Activated T-cell treated with anti-CD3 and anti-CD28 coated beads, Interleukin-2, amount 50 U/mL, for 1 hour (primary cell): ENCODE results near the gene TSPAN18.

ENCODE experiments used
- DNase-seq: peaks from one replicate; pipeline ENCODE4 v3.0.0-alpha.2; 2020

TSPAN18 gene

DNA sequence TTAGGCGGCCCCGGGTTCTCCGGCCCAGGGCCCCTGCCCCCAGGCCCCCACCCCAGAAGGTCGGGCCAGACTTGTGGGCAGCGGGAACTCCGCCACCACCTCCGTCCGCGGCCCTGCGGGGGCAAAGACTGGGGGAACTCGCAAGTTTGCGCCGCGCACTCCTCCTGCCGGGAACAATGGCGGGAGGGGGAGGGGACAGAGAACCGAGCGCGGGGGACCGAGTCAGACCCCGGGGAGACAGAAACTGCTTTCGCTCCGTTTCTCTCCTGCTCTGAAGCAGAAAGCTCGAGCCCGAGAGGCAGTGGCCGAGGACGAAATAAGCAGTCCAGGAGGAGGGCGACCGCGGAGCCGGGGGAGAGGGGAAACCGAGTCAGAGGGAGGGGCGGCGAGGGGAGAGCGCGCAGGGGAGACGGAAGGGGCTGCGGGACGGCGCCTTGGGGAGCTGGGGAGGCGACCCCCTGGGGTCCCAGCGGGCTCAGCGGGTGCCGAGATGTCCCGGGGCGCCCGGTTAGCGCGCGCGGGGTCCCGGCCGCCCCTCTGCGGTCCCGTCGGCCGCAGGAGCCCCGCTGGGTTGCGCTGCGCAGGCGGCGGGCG lies 223.4 kb downstream of the TSPAN18 start:
- DNase-seq: peak; percentile 46

DNA sequence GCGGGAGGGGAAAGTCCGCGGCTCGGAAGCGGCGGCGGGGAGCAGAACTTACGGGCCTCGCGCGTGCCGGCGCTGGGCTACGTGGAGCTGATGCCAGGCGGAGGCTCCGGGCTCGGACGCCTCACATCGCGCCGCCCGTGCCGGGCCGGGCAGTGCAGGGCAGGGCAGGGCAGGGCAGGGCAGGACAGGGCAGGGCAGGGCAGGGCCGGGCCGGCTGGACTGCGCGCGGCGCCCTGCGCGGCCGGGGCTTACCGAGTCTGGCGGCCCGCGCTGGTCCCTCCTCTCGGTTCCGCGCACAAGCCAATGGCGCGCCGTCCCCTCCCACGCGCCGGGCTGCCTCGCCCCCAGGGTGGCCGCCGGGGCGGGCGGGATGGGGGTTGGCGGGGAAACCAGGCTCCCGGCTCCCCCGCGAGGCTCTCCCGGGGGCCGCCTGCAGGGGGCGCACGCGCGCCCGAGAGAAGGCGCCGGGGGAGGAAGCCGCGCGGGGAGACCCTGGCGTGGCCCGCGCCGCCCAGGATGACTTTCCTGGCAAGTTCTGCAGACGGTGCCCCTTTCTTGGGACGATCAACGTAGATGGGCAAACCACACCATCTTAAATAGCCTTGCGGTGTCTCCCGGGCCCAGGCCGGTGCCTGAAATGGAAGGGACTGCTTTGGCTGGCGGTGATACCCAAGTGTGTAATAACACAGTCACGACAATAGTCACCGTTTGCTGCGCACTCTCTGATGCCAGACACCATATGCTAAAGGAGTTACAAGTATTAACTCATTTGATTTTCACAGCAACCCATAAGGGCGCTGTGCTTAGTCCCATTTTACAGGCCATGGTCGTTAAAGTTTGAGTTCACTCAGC lies 224.1 kb downstream of the TSPAN18 start, which contains the start of gene TP53I11:
TSS of gene TP53I11 (minus strand) at position 259 of the 852 bp plus-strand sequence. CDS start 12,548 bp downstream, outside the sequence.
- peak; percentile 70 for DNase-seq

DNA sequence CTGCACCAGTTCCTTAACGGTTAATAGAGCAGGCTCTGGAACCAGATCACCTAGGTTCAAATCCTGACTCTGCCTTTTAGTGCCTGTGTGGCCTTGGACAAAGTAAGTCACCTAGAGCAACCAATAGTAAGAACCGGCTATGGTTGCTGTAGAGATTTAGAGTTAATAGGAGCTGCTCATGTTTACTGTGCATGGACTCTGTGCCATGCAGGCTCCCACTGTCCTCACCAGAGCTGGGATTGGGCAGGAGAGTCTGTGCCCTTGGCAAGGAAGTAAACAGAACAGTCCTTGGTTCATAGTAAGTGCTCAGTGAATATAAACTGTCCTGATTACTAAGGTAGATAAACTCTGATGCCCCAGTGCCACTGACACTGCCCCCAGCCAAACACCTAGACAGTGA lies 225.3 kb downstream of the TSPAN18 start:
- DNase-seq: no peak

DNA sequence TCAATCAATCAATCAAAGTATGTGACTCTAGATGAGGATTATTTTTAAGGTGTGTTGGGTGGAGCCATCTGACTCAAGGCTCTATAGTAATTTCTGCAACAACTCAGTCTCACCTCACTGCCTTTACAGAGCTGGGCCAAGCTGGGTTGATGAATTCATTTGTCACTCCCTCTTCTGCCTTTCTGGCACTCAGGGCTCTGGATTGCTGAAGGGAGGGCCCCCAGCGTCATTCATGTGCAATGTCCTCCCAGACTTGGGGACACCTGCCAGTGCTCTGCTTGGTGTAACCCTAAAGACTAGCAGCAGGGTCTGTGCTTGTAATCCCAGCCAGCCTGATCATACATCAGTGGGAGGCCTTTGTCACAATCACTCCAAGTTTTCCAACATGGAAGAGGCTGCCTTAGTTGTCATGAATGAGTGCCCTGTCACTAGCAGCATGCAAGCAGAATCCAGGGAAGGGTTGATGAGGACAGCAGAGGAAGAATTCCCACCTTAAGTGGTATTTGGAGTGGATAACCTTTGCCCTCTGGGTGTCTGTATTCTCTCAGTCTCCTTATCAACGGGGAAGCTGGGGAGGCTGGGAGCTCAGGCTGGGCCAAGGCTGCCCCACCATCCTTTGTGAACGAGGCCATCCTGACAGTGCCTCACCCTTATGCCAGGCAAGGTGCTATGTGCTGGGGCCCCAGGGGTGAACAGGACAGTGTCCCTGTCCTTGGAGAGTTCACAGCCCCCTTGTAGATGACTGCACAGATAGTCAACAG lies 225.9 kb downstream of the TSPAN18 start:
- no peak for DNase-seq

DNA sequence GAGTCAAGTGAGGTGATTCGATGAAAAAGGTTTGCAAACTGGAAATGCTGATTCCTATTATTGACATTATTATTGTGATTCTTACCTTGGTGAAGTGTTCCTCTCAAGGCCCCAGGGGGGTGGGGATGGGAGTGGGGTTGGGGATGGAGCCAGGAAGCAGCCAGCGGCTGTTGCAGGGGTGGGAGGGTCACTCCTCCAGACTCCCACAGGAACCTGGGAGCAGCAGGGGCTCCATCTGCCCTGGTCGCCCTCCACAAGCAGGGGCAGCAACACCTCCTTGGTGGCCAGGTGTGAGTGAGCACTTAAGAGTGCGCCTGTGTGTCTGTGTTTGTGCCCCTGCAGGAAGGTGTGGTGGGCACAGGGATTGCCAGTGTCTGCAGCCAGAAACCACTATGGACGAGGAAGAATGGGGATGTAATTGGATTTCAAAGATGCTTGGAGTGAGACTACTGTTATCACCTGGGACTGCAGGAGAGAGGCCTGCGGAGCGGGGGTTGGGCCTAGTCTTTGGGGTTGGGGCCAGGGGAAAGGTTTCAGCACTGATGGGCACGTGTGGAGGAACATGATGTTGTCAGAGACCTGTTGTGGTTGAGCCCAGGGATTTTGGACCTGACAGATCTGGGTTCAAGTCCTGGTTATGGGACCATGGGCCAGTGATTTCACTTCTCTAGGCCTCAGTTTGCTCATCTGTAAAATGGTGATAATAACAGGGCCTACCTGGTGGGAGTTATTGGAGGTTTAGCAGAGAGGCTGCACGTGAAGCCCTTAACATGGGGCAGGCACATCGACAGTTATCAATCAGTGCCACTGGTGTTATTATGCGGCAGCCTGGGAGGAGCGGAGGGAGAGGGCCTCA lies 227.5 kb downstream of the TSPAN18 start:
- DNase-seq: no peak

DNA sequence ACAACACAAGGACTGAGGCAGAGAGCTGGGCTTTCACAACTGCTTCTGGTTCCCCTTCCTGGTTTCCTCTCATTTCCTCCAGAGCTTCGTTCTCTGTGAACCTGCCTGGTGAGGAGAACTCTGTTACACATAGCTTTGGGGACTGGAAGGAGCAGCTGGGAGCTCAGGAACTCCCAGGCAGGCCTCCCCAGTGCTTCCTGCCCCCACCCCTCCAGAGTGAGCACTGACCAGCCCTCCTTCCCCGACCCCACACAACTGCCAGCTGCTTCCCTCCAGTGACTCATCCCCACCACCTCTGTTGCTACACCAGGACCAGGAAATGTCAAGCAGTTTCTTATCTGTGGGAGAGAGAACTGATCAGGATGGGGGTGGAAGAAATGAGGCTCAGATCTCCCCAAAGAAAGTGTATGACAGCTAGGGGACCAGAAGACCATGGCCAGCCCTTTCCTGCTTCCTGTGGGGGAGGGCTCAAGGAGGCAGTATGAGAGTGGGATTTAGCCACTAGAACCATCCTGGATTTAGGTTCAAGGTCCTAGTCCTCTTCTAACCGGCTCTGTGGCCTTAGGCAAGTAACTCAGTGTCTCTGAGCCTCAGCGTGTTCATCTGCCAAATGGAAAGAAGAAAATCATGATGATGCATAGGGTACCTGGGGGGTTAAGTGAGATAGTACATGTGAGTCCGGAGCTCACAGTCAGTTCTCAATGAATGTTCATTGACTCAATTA lies 228.4 kb downstream of the TSPAN18 start:
- DNase-seq: no peak

DNA sequence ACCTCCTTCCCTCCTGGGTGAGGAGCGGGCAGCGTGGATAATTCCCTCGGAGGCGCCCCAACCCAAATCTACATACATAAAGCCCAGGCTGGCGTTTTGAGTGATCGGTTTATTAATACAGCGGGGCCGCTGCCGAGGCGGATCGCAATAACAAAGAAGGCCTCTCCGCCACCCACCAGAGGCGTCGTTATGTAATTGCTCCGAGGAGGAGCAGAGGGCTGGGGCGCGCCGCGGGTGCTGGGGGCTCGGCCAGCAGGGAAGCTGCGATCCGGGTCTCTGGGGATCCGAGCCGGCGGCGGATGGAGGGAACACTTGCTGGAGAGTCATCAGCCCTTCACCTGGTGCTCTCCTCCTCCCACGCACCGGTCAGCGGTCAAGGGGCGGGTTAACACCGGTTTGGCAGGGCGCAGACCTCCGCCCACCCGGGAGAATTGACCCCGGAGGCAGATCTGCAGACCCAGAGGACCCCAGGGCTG lies 230.3 kb downstream of the TSPAN18 start:
- no peak for DNase-seq

DNA sequence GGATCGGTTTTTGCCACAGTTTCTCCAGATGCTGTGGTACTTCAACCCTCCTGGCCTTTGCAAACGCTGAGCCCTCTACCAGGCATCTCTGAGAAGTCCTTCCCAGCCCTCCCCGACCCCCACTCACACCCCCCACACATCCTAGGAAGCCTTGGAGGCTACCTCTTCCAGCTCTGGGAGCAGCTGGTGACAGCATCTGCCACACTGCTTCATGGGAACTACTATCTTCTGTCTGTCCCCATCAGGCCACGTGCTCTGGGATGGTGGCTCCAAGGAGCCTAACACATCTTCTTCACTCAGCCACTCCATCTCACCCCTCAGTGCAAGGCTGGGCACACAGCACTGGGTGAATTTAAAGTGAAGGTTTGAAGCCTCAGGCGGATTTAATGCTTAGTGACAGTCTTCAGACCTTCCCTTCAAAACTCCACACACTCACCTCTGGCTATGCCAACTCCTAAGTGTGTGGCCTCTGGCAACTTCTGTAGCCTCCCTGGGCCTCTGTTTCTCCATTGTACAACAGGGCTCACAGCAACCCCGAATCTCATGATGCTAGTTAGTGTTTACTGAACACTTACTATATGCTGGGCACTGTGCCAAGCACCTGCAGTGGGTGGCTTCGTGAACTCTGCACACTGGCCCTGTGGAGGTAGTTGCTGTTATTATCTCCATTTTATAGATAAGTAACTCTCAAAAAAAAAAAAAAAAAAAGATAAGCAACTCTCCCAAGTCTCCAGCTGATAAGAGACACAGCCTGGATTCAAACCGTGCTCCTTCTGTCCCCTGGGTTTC lies 231.2 kb downstream of the TSPAN18 start:
- DNase-seq: no peak

DNA sequence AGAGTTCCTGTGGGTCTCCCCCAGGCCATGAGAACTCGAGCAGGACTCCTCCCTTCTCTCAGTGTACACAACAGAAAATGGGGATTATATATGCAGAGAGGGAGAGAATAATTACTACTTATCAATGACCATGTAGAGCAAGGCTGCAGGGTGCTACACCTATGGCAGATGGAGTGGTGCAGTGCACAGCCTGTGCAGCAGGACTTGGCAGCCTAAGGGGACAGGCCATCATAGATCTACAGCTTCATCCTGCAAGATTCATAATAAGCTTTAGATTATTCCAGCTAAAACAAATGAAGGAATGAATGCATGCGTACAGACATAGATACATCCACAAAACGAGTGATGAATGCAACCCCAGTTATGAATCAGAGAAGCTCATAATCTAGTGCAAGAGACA lies 232.3 kb downstream of the TSPAN18 start:
- DNase-seq: no peak

DNA sequence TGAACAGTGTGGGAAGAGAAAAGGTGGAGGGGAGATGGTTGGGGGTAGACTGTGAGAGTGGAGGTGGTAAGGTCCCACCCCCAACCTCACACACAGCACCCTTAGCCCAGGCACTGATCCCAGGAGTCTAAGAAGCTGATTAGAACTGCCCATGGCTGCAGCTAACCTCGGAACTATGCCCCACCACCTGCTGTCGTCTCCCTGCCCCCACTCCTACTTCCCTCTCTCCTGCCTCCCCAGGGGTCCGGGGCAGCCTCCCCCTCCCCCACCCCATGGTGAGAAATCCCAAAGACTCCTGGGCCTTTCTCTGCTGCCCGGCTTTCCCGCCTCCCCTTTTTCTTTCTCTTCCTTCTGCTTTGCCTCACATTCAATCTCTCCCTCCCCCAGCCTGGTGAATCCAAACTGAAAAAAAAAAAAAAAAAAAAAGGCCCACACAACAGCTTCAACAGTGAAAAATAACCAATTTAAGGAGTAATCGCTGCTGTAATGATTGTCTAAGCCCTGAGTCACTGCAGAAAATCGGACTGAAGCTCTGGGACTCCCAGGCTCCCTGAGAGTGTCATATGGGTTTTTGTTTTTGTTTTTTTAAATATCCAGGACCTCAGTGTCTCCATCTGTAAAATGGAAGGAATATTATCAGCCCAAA lies 233.6 kb downstream of the TSPAN18 start:
- DNase-seq: no peak

DNA sequence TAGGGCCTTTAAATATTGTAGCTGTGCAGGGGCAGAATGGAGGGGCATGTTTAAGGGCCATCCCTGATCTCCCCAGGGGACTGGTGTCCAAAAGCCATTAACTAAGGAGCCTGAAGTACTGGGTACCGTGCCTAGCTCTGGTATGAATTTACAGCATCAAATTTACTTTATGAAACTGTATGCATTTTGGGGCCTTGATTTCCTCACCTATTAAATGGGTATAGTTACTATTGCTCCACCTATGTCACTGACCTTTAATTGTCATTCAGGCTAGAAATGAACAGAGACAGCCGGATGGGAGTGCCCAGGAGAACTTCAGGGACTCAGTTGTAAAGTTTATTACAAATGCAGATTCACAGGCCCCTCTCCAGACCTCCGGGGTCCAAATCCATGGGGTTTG lies 235.7 kb downstream of the TSPAN18 start:
- DNase-seq: no peak

DNA sequence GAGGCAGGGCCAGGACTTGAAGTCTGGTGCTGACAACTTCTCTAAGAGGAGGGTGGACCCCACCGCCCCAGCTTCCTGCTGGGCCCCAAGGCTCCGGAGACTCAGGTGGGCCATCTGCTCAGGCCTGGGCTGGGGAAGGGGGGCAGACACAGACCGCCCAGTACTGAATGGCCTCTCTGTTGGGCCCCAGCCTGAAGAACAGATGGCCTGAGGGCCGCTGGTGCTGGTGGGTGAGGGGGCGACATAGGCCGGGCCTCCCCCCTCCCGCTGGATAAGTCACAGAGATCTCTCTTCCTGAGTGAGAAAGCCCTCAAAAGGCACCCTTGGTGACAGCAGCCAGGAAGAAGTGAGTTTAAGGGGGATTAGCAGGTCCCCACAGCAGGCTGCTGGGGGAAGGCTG lies 236.4 kb downstream of the TSPAN18 start:
- DNase-seq: no peak

DNA sequence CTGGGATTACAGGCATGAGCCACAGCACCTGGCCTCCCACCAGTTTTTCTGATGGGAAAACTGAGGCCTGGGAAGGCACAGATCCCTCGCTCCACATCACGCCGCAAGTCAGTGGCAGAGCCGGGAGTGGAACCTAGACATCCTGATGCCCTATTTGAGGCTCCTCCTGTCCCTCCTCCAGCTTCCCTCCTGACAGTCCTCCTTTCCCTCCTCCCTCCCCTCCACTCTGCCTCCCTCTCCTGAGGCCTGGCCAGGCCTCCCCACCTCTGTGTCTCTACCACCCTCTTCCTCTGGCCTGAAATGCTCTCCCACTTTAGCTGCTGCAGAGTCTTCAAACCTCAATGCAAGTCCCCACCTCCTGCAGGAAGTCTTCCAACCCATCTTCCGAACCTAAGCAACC lies 237.2 kb downstream of the TSPAN18 start:
- no peak for DNase-seq

DNA sequence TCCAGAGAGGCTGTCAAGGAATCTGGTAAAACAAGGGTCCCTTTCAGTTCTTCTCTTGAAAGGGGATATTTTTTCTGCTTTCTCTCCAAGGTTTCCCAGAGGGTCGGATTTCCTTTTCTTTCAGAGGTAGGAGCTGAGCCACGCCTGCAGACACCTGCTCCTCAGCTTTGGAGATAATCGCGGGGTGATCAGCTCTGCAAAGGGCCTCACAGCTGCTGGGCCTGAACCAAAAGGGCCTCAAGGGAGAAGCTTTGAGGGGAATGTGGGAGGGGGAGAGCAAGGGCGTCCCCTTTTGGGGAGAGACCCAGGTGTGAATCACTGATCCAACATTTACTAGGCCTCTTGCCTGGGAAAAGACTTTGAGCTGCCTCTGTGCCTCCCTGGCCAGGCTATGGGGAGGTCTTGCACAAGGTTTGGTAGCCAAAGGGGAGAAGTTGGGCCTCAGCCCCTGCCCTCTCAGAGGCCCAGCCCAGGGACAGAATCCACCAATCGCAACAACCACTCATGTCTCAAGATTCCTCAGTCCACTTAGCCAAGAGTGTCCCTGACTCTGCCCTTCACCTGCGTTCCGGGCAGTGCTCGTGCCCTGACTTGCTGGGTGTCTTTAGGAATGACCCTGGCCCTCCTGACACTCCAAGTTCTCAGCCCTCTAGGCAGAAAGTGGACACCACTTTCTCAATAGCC lies 237.9 kb downstream of the TSPAN18 start:
- DNase-seq: no peak

DNA sequence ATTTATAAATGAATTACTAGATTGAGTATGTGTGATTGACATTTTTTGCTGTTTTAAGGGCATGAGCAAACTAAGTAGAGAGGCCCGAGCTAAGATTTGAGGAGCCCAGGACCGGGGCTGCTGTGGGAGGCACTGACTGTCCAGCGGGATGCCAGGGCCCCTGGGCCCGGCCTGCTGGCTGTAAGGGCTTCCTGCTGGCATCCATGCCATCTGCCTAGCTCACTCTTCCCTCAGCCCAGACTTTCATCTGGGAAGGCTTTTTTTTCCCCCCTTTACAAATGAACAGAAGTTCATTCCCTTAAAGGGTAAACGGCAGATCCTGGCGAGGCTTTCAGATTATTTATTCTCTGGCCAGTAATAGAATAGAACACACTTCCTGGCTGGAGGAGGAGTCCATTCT lies 239.9 kb downstream of the TSPAN18 start:
- no peak for DNase-seq

DNA sequence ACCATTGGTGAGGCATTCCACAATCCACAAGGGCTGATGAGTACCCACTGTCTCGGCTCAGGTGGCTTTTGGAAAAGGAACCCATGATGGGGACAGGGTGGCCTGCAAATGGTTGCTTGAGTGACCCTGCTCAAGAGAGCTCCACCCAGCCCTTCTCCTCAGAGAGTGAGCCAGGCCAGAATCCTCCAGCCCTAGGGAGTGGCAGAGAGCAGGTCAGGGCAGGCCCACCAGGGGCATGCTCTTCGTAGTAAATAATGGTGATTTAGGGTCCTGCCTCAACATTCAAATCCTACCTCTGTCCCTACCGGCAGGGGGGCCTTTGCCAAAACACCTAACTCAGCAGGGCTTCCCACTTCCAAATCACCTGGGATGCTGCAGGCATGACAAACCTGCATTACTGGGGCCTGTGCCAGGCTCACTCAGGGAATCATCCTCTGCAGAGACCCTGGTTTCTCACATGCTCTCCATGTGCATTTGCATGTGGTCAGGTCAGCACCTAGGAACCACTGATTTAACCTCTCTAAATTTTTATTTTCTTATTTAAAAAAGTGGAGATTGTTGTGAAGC lies 241.3 kb downstream of the TSPAN18 start:
- DNase-seq: no peak

DNA sequence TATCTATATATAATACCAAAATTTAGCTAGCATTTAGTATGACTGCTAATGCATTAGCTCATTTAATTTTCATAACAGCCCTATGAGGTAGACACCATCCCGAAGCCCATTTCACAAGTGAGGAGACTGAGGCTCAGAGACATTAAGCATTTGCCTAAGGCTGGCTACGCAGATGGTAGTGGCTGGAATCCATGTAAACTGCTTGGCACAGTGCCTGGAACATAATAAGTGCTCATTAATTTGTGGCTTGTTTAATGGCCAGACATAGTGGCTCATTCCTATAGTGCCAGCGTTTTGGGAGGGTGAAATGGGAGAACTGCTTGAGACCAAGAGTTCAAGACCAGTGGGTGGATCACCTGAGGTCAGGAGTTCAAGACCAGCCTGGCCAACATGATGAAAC lies 241.7 kb downstream of the TSPAN18 start:
- no peak for DNase-seq

DNA sequence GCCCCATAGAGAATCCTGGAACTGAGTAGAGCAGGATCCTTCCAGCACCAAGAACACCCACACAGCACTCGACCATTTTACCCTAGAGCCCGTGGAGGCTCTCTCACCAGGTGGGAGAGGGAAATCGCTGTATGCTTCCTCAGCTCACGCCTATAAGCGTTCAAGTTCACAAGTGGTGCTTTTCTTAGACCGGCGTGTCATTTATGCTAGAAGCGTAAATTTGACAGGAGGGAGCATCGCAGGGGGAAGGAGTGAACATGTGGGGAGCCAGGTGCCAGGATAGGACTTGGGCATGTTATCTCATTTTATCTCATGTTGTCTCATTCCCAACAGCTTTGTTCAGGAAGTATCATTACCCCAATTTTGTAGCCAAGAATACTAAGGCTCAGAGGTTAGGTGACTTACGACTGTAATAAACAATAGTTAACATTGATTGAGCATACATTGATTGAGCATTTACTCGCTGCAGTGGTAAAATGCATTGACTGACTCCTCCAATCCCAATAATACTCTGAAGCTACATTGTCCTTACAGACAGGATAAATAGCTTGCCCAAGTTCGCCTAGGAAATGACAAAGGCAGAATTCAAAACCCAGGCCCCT lies 243.0 kb downstream of the TSPAN18 start:
- no peak for DNase-seq

DNA sequence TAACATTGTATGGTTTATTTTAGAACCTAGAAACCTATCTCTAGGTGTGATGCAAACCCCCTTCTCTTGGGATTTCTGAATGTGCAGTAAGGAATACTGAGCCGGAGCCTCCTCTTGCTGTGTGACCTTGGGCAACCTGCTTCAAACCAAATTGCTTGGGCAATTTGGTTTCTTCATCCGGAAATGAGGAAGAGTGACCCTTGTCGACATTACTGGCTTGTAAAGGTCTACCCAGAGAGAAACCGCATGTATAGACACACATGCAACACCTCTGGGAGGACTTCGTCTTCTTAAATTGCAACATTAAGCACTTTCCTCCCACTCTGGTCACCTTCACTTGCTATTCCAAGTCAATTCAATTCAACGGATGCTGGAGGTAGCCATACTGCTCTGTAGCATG lies 243.5 kb downstream of the TSPAN18 start:
- DNase-seq: no peak
